Measurements from ENCODE around the gene SHD. TPM values are rescaled to one million over a fixed set of nuclear protein-coding genes. Genes with fewer than 3 reads are reported as not detected.

Gene SHD
- total and polyA plus RNA-seq, 2 of the 8 experiments (the other 6 are each of a cell fraction or from before 2014, with no cell fraction given), result 5.8 to 10.7 TPM

- no peak for TF ChIP-seq CHD7 (IDR thresholded peaks at IDR 0.05; ENCODE audit: insufficient replicate concordance, low read length)
- TF ChIP-seq BACH1 (IDR thresholded peaks at IDR 0.05; ENCODE audit: low read length), result no peak
- TF ChIP-seq MAX (IDR thresholded peaks at IDR 0.05), result no peak
- TF ChIP-seq RFX5 (IDR thresholded peaks at IDR 0.05; ENCODE audit: borderline replicate concordance, low read depth, low read length), result no peak
- no peak for TF ChIP-seq SIN3A (conservative IDR thresholded peaks at IDR 0.05 in 1 of 2, IDR thresholded peaks at IDR 0.05 in 1 of 2; ENCODE audit: low read depth in 1 of 2, low read length in 2 of 2)
- no peak for TF ChIP-seq JUN (IDR thresholded peaks at IDR 0.05; ENCODE audit: low read depth, low read length)
- no peak for TF ChIP-seq CEBPB (IDR thresholded peaks at IDR 0.05; ENCODE audit: low read depth, low read length)
- TF ChIP-seq BCL11A (IDR thresholded peaks at IDR 0.05; ENCODE audit: low read depth in 2 of 2, low read length in 2 of 2), result no peak
- TF ChIP-seq POLR2A (IDR thresholded peaks at IDR 0.05; ENCODE audit: control extremely low read depth in 1 of 2, low read depth in 2 of 2, low read length in 2 of 2), result no peak
- TF ChIP-seq PHF8 (conservative IDR thresholded peaks at IDR 0.05; ENCODE audit: low read depth, low read length), result no peak
- no peak for TF ChIP-seq HDAC2 (IDR thresholded peaks at IDR 0.05; ENCODE audit: borderline replicate concordance in 1 of 2, low read depth in 2 of 2, low read length in 2 of 2)
Observed at GRCh38 chr19:4302243-4302640, 23.2 kb downstream of the SHD start, which contains the start of gene TMIGD2 (continued).
